ENCODE measurements around the gene FAM114A2. TPM values are rescaled to one million over a fixed set of nuclear protein-coding genes. Genes with fewer than 3 reads are reported as not detected.
"Not testable (repeated sequence)": the region's sequence is repeated elsewhere in the genome, so short reads cannot be mapped to it uniquely, and the experiment has no call there.

Gene FAM114A2
- total and polyA plus RNA-seq, 8 donors: 33.4 to 37.7 (median 35.3) TPM

DNA sequence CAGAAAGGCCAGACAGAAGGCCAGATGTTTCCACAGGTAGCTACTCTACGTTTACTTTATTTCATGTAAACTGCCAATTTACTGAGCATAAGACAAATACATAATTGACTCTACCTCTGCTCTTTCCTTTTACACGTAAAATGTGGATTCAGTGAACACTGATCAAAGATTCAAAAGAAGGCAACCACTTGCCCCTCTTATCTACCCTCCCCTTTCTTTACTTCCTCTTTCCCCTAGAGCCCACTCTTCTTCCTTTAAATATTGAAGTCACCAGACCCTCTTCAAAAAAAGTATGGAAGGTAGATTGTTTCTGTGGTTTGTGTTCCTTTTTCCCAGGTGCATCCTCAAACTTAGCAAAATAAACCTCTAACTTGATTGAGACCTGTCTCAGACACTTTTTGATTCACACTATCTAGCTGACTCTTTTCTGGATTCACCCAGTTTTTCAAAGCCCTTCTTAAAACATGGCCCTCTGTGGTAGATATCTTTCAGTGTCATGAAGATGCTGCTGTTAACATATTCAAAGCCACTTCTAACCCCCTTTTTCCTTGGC lies 6.7 kb downstream of the FAM114A2 start:
- ATAC-seq (no peak), DNase-seq (no peak)
- Histone ChIP-seq H3K4me3 (no peak overlapping the region), H3K4me1 (no peaks in the 10 kb centered on the region), H3K27ac (no peak overlapping the region), H3K27me3 (no peaks in the 10 kb centered on the region), H3K36me3 (peaks cover 0 to 18% of the 10 kb centered on the region in 2 donors), H3K9me3 (no peaks in the 10 kb centered on the region)
- TF ChIP-seq, protein P1, sequence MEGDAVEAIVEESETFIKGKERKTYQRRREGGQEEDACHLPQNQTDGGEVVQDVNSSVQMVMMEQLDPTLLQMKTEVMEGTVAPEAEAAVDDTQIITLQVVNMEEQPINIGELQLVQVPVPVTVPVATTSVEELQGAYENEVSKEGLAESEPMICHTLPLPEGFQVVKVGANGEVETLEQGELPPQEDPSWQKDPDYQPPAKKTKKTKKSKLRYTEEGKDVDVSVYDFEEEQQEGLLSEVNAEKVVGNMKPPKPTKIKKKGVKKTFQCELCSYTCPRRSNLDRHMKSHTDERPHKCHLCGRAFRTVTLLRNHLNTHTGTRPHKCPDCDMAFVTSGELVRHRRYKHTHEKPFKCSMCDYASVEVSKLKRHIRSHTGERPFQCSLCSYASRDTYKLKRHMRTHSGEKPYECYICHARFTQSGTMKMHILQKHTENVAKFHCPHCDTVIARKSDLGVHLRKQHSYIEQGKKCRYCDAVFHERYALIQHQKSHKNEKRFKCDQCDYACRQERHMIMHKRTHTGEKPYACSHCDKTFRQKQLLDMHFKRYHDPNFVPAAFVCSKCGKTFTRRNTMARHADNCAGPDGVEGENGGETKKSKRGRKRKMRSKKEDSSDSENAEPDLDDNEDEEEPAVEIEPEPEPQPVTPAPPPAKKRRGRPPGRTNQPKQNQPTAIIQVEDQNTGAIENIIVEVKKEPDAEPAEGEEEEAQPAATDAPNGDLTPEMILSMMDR (IDR thresholded peaks at IDR 0.05): no peak
- intact Hi-C loops (cut with DNase I): no loop called here

DNA sequence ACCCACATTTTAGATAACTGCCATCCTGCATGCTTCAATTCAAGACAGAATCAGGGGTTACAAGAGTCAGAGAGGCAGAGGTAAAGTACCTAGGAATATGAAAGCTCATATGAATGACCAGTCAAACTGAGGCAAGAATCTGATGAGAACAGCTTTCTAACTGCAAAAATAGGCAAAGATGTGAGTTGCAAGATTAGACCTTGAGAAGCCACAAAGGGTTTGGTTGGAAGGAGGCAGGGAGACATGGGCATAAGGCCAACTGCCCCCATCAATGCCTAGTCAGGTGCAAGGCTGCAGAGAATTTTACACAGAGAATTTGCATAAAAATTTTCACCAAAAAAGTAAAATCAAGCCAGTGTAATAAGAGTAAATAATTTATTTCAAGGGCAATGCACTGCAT lies 12.8 kb downstream of the FAM114A2 start:
- no peak for ATAC-seq
- intact Hi-C loops (cut with DNase I): no loop called here

DNA sequence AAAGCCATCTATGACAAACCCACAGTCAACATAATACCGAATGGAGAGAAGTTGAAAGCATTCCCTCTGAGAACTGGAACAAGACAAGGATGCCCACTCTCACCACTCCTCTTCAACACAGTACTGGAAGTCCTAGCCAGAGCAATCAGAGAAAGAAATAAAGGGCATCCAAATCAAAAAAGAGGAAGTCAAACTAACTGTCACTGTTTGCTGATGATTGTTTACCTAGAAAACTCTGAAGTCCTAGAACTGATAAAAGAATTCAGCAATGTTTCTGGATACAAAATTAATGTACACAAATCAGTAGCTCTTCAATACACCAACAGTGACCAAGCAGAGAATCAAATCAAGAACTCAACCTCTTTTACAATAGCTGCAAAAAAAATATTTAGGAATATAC lies 19.8 kb downstream of the FAM114A2 start:
- H3K4me1 ChIP-seq; intact Hi-C loops (cut with DNase I); H3K27ac ChIP-seq; ATAC-seq; H3K4me3 ChIP-seq; DNase-seq; H3K9me3 ChIP-seq; H3K27me3 ChIP-seq: not testable (repeated sequence)
- peaks cover 0 to 35% of the 10 kb centered on the region in 2 donors for H3K36me3 ChIP-seq

More for the DNA sequence above, 12.8 kb downstream of the FAM114A2 start:
- no peak overlapping the region for H3K4me3 ChIP-seq
- H3K4me1 ChIP-seq: no peaks in the 10 kb centered on the region
- H3K27ac ChIP-seq: no peak overlapping the region
- H3K36me3 ChIP-seq: peaks cover 3 to 55% of the 10 kb centered on the region in 2 donors
- H3K27me3 ChIP-seq: no peaks in the 10 kb centered on the region
- no peak for DNase-seq
- TF ChIP-seq, protein P1 (IDR thresholded peaks at IDR 0.05): no peak
- H3K9me3 ChIP-seq: no peaks in the 10 kb centered on the region

DNA sequence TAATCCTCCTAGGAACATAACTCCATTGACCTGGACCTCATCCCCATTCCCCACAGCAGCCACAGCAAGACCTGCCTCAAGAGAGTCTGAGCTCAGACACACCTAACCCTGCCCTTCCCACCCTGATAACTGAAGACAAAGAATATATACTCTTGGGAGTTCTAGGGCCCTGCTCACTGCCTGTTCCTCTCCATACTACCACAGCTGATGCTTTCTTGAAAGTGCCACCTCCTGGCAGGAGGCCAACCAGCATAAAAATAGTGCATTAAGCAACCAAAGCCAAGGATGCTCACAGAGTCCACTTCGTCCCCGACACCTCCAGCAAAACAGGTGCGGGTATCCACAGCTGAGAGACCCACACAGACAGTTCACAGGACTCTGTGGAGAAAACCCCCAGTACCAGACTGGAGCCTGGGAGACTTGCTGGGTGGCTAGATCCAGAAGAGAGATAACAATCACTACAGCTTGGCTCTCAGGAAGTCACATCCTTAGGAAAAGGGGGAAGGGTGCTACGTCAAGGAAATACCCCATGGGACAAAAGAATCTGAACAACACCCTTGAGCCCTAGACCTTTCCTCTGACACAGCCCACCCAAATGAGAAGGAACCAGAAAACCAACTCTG lies 23.5 kb downstream of the FAM114A2 start:
- DNase-seq: no peak
- ATAC-seq: no peak
- peaks cover 0 to 29% of the 10 kb centered on the region in 2 donors for H3K36me3 ChIP-seq
- intact Hi-C loops (cut with DNase I): no loop called here
- TF ChIP-seq, protein P1 (IDR thresholded peaks at IDR 0.05): no peak
- H3K4me3 ChIP-seq: no peak overlapping the region
- no peaks in the 10 kb centered on the region for H3K27me3 ChIP-seq
- no peaks in the 10 kb centered on the region for H3K4me1 ChIP-seq
- no peaks in the 10 kb centered on the region for H3K9me3 ChIP-seq
- H3K27ac ChIP-seq: peak overlapping the region in 1 of 2 donors; percentile 33

DNA sequence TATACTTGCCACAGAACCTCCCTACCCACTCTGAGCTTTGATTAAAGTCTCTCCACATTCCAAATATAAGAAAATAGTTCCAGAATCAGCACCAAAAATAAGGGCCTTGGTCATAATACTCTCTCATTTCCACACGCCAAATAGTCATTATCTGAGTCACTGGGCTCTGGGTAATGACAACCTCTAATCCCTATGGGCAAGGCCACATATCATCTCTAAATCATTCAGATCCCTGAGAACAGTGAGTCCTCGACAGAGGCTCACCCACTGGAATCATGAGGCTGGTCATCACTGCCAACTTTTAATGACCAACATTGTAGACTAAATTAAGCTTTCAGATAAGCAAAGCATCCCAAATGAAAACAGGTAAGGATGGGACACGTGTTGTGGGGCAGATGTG lies 28.1 kb downstream of the FAM114A2 start:
- no peak for ATAC-seq
- TF ChIP-seq, protein P1 (IDR thresholded peaks at IDR 0.05): no peak

More for the DNA sequence above, 28.1 kb downstream of the FAM114A2 start:
- peaks cover 0 to 17% of the 10 kb centered on the region in 2 donors for H3K36me3 ChIP-seq
- no peaks in the 10 kb centered on the region for H3K9me3 ChIP-seq
- no peak overlapping the region for H3K27ac ChIP-seq
- no peaks in the 10 kb centered on the region for H3K4me1 ChIP-seq
- H3K4me3 ChIP-seq: no peak overlapping the region
- no peak for DNase-seq
- intact Hi-C loops (cut with DNase I): no loop called here
- H3K27me3 ChIP-seq: no peaks in the 10 kb centered on the region
